Stimulated activated CD4-positive, alpha-beta T cell treated with anti-CD3 and anti-CD28 coated beads, Interleukin-4, amount 100 ng/mL, for 24 hours (primary cell): Measurements from ENCODE around the gene RSU1.

Experiments
- DNase-seq: peaks from one replicate; pipeline ENCODE4 v3.0.0-alpha.2; 2020

Gene RSU1

GRCh38 chr10:16586358-16587138, 230.7 kb downstream of the RSU1 start:
- no peak for DNase-seq

GRCh38 chr10:16585103-16585502, 232.1 kb downstream of the RSU1 start:
- DNase-seq: no peak

GRCh38 chr10:16583382-16583781, 233.8 kb downstream of the RSU1 start:
- no peak for DNase-seq

- no peak for DNase-seq
Observed at GRCh38 chr10:16581202-16581601, 236.0 kb downstream of the RSU1 start.

- no peak for DNase-seq
Observed at GRCh38 chr10:16570731-16571130, 246.5 kb downstream of the RSU1 start.

GRCh38 chr10:16566202-16566805, 250.9 kb downstream of the RSU1 start:
- no peak for DNase-seq

GRCh38 chr10:16565604-16566003, 251.6 kb downstream of the RSU1 start:
- no peak for DNase-seq

- DNase-seq: no peak
Observed at GRCh38 chr10:16562891-16563290, 254.3 kb downstream of the RSU1 start.

- DNase-seq: no peak
Observed at GRCh38 chr10:16559236-16559773, 257.9 kb downstream of the RSU1 start.

GRCh38 chr10:16547973-16548372, 269.3 kb downstream of the RSU1 start:
- no peak for DNase-seq

GRCh38 chr10:16545116-16545736, 272.0 kb downstream of the RSU1 start:
- DNase-seq: no peak

GRCh38 chr10:16544591-16544990, 272.6 kb downstream of the RSU1 start:
- no peak for DNase-seq

- DNase-seq: no peak
Observed at GRCh38 chr10:16544099-16544498, 273.1 kb downstream of the RSU1 start.
